ENCODE measurements around the gene ASS1.

- TF ChIP-seq CTCF (IDR thresholded peaks at IDR 0.05) (no peak), POLR2A (IDR thresholded peaks at IDR 0.05) (no peak)
Measured at GRCh38 chr9:130450344-130451003, 5.7 kb downstream of the ASS1 start.
